ENCODE results near the gene PPP1R13L. TPM values are rescaled to one million over a fixed set of nuclear protein-coding genes. Genes with fewer than 3 reads are reported as not detected.

The PPP1R13L gene
- total and polyA plus RNA-seq, 12 donors, result 85.2 to 265 (median 166) TPM

DNA sequence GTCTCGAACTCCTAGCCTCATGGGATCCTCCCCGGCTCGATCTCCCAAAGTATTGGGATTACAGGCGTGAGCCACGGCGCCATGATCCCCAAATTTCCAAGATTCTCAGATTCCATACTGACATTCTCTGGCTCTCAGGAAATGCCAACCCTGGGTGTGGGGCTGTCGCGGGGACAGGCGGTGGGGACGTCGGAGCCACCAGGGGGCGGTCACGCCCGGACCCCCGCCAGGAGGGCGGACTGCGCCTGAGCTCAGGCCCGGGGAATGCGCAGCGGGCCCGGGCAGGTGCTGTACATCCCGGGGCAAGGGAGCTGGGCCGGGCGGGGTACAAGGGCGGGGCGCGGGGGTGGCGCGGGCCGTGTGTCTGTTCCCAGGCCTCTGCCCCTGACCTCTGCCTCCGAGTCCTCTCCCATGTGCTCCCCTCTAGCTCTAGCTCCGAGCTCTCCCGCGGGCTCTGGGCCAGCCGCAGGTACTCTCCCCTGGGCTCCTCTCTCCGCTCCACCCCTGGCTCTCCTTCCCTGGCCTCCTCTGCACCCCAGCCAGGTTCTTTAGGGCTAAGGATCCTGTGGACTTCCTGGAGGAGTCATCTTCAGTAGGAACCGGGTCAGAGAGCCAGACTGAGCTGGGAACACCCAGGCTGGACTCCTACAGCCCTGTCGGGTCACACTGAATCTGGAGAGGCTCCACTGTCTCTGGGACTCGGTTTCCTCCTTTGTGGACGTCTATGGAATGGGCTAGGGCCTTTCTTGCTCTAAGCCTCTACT, 2.4 kb downstream of the PPP1R13L start:
- peaks cover 0 to 39% (median 0%) of the 10 kb centered on the region in 7 donors for H3K27me3 ChIP-seq
- H3K36me3 ChIP-seq, result no peaks in the 10 kb centered on the region
- H3K27ac ChIP-seq, result peak overlapping the region; percentile 51 to 97 (median 94)
- intact Hi-C loops (cut with DNase I), result no loop called here
- TF ChIP-seq, protein P1, sequence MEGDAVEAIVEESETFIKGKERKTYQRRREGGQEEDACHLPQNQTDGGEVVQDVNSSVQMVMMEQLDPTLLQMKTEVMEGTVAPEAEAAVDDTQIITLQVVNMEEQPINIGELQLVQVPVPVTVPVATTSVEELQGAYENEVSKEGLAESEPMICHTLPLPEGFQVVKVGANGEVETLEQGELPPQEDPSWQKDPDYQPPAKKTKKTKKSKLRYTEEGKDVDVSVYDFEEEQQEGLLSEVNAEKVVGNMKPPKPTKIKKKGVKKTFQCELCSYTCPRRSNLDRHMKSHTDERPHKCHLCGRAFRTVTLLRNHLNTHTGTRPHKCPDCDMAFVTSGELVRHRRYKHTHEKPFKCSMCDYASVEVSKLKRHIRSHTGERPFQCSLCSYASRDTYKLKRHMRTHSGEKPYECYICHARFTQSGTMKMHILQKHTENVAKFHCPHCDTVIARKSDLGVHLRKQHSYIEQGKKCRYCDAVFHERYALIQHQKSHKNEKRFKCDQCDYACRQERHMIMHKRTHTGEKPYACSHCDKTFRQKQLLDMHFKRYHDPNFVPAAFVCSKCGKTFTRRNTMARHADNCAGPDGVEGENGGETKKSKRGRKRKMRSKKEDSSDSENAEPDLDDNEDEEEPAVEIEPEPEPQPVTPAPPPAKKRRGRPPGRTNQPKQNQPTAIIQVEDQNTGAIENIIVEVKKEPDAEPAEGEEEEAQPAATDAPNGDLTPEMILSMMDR (IDR thresholded peaks at IDR 0.05), result peak in 8 of 9 donors; percentile 45 to 75 (median 64)
- ATAC-seq (peak in 4 of 8 donors; percentile 2 to 4 (median 3)), DNase-seq (peak in 1 of 2 donors; percentile 63)
- peak overlapping the region in 9 of 10 donors; percentile 15 to 99 (median 66) for H3K4me3 ChIP-seq
- H3K4me1 ChIP-seq, result peaks cover 13 to 78% (median 56%) of the 10 kb centered on the region in 9 donors
- no peaks in the 10 kb centered on the region for H3K9me3 ChIP-seq
- WGBS, 2 donors, result 19 to 24% methylated on average over 32 to 40 of the region's 40 CpGs

GRCh38 chr19:45401815-45402214, 3.1 kb downstream of the PPP1R13L start:
- WGBS, 2 donors, result 92 to 97% methylated on average over 6 of the region's 6 CpGs
- peaks cover 13 to 72% (median 50%) of the 10 kb centered on the region in 9 donors for H3K4me1 ChIP-seq

DNA sequence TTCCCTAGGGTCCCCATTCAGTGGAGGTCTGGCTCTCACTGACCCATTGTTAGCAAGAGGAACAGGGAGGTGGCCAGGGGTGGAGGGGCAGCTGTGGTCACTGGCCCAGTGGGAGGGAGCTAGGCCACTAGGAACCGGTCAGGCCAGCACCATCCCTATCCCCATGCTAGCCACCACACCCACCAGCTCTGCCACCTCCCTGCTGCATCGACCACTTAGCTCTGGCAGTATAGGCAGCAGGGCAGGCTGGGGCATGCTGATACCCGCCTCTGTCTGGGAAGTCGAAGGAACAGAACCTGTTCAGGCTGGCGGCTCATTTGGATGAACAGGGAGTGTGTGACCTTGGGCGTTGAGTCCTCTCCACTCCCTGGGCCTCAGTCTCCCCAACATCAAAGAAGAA, 4.7 kb downstream of the PPP1R13L start:
- peak overlapping the region in 3 of 10 donors; percentile 31 to 67 (median 55) for H3K27ac ChIP-seq
- H3K4me1 ChIP-seq, result peaks cover 13 to 63% (median 47%) of the 10 kb centered on the region in 9 donors
- intact Hi-C loops (cut with DNase I), result no loop called here
- no peak for ATAC-seq
- H3K27me3 ChIP-seq, result peaks cover 0 to 59% (median 0%) of the 10 kb centered on the region in 7 donors
- no peak overlapping the region for H3K4me3 ChIP-seq
- DNase-seq, result no peak
- 81 to 85% methylated on average over 6 of the region's 6 CpGs for WGBS, 2 donors
- TF ChIP-seq, protein P1 (IDR thresholded peaks at IDR 0.05), result no peak
- H3K36me3 ChIP-seq, result peaks cover 0 to 18% (median 0%) of the 10 kb centered on the region in 9 donors
- no peaks in the 10 kb centered on the region for H3K9me3 ChIP-seq

More at GRCh38 chr19:45401815-45402214, 3.1 kb downstream of the PPP1R13L start:
- TF ChIP-seq, protein P1 (IDR thresholded peaks at IDR 0.05), result no peak
- ATAC-seq, result no peak
- peaks cover 0 to 45% (median 0%) of the 10 kb centered on the region in 7 donors for H3K27me3 ChIP-seq
- peak overlapping the region in 1 of 10 donors; percentile 62 for H3K4me3 ChIP-seq
- no peaks in the 10 kb centered on the region for H3K9me3 ChIP-seq
- peak overlapping the region in 6 of 10 donors; percentile 86 to 97 (median 92) for H3K27ac ChIP-seq
- intact Hi-C loops (cut with DNase I), result no loop called here
- peaks cover 0 to 4% (median 0%) of the 10 kb centered on the region in 9 donors for H3K36me3 ChIP-seq
- no peak for DNase-seq

GRCh38 chr19:45395821-45396617, 8.8 kb downstream of the PPP1R13L start:
- Histone ChIP-seq H3K27ac (no peak overlapping the region), H3K36me3 (peaks cover 0 to 48% (median 10%) of the 10 kb centered on the region in 9 donors), H3K27me3 (peaks cover 0 to 31% (median 0%) of the 10 kb centered on the region in 7 donors), H3K9me3 (no peaks in the 10 kb centered on the region), H3K4me1 (peaks cover 7 to 36% (median 16%) of the 10 kb centered on the region in 9 donors), H3K4me3 (no peak overlapping the region)
- WGBS, 2 donors, result 75 to 76% methylated on average over 54 to 59 of the region's 59 CpGs
- intact Hi-C loops (cut with DNase I), result no loop called here
- ATAC-seq (no peak), DNase-seq (no peak)
- TF ChIP-seq, protein P1 (IDR thresholded peaks at IDR 0.05), result no peak

Data from heart right ventricle (tissue), 16 donors.